BLaER1 treated with 17β-estradiol and CSF1 and Interleukin-3, amounts not matched to agents 10 nM and 100 nM (cell line): ENCODE results near the gene SIRPB2.
A peak's percentile ranks its signal among the peaks of the same experiment; 100 is the strongest.

Experiments used
- H3K27ac ChIP-seq, 11 experiments: shearing (Covaris generic); formaldehyde crosslinking; 2 replicates each; pipeline ENCODE4 v1.8.1; 2022
- H3K27me3 ChIP-seq, 11 experiments: shearing (Covaris generic); formaldehyde crosslinking; 2 replicates each; pipeline ENCODE4 v1.8.1; 2022
- H3K36me3 ChIP-seq, 11 experiments: shearing (Covaris generic); formaldehyde crosslinking; 2 replicates each; pipeline ENCODE4 v1.8.1; 2022
- H3K4me1 ChIP-seq, 10 experiments: shearing (Covaris generic); formaldehyde crosslinking; 2 replicates each; pipeline ENCODE4 v1.8.1; 2022
- H3K4me2 ChIP-seq, 11 experiments: shearing (Covaris generic); formaldehyde crosslinking; 2 replicates each; pipeline ENCODE4 v1.8.1; 2022
- H3K4me3 ChIP-seq, 10 experiments: shearing (Covaris generic); formaldehyde crosslinking; 2 replicates each; pipeline ENCODE4 v1.8.1; 2022
- H3K9ac ChIP-seq, 11 experiments: shearing (Covaris generic); formaldehyde crosslinking; 2 replicates each; pipeline ENCODE4 v1.8.1; 2022
- H3K9me3 ChIP-seq, 11 experiments: shearing (Covaris generic); formaldehyde crosslinking; replicated peaks in 1 of 11; 2 replicates each; pipeline ENCODE4 v1.8.1; 2022
- H4K20me1 ChIP-seq, 11 experiments: shearing (Covaris generic); formaldehyde crosslinking; 2 replicates each; pipeline ENCODE4 v1.8.1; 2022
- Cebpa-rat ChIP-seq, 11 experiments: shearing (Covaris generic); IDR thresholded peaks; 2 replicates each; pipeline ENCODE4 v1.8.1; 2022

The SIRPB2 gene

DNA sequence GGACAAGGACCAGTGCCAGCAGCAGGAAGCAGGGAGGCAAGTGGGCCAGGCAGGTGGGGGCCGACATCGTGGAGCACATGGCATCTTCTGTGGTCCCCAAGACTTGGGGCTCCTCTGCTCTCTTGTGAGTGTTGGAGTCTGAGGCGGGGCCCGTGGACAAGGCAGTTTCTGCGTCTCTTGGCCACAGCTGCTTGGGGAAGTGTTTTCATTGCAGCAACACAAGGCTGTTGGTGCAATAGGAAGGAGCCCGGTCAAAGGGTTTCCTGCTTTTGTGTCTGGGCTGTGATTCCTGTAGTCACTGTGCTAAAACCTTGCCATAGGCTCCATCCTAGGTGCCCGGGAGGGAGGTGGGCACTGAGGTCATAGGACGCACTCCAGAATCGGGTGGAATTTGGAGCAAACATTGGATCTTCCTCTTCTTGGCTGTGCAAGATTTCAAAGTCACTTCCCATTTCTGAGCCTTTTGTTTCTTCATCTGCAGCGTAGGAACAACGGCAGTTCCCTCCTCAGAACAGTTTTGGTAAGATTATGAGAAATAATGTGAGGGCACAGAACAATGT, at the start of gene SIRPB2:
SIRPB2 (minus strand) TSS at position 140 of the 560 bp plus-strand sequence; CDS start at position 79, 61 bp downstream.
- peaks cover 5 to 21% (median 7%) of the 10 kb centered on the region in 11 experiments; a peak in 15 of 22 replicates for H3K9me3 ChIP-seq
- H3K9ac ChIP-seq: peak within 1 kb of the TSS; percentile 64 to 91 (median 79)
- H3K27me3 ChIP-seq: peaks cover 0 to 15% (median 0%) of the 10 kb centered on the region in 11 experiments; a peak in 4 of 22 replicates
- peaks cover 43 to 91% (median 66%) of the 10 kb centered on the region in 10 experiments for H3K4me1 ChIP-seq
- peak within 1 kb of the TSS; percentile 83 to 96 (median 91) for H3K27ac ChIP-seq
- peak within 1 kb of the TSS in 9 of 10 experiments; percentile 30 to 65 (median 52); a peak in 15 of 20 replicates for H3K4me3 ChIP-seq
- H3K4me2 ChIP-seq: peak within 1 kb of the TSS; percentile 56 to 97 (median 89)
- peaks cover 0 to 11% (median 0%) of the 10 kb centered on the region in 11 experiments; a peak in 2 of 22 replicates for H4K20me1 ChIP-seq
- TF ChIP-seq Cebpa-rat (IDR thresholded peaks at IDR 0.05): peak; percentile 66 to 97 (median 93); a peak in 21 of 22 replicates
- H3K36me3 ChIP-seq: peaks cover 0 to 14% (median 0%) of the 10 kb centered on the region in 11 experiments; a peak in 6 of 22 replicates

DNA sequence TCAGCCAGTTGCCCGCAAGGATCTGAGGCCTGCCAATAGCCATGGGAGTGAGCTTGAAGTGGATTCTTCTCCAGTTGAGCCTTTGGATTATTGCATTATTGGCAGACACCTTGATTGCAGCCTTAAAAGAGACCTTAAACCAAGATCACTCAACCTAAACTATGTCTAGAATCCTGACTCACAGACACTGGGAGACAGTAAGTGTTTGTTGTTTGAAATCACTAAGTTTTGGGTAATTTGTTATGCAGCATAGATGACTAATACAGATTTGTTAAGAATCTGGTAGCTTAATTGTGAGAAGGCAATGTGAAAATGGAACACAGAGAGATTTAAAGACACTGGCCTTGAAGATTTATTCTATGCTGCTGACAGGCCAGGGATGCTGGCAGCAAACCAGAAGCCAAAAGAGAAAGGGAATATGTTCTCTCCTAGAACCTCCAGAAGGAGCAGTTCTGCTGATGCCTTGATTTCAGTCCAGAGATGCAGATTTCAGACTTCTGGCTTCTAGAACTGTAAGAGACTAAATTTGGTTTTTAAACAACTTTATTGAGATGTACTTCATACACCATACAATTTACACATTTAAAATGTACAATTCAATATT, 48.7 kb upstream of the SIRPB2 start:
- peak overlapping the region in 4 of 11 experiments; percentile 7 to 28 (median 21); a peak in 4 of 22 replicates for H3K27ac ChIP-seq
- no peaks in the 10 kb centered on the region for H3K27me3 ChIP-seq
- H3K9me3 ChIP-seq: peaks cover 0 to 25% (median 0%) of the 10 kb centered on the region in 11 experiments; a peak in 7 of 22 replicates
- no peak overlapping the region for H3K9ac ChIP-seq
- TF ChIP-seq Cebpa-rat (IDR thresholded peaks at IDR 0.05): no peak
- no peaks in the 10 kb centered on the region for H4K20me1 ChIP-seq
- no peak overlapping the region for H3K4me3 ChIP-seq
- H3K4me2 ChIP-seq: no peak overlapping the region
- H3K4me1 ChIP-seq: peaks cover 19 to 48% (median 37%) of the 10 kb centered on the region in 10 experiments
- H3K36me3 ChIP-seq: no peaks in the 10 kb centered on the region

DNA sequence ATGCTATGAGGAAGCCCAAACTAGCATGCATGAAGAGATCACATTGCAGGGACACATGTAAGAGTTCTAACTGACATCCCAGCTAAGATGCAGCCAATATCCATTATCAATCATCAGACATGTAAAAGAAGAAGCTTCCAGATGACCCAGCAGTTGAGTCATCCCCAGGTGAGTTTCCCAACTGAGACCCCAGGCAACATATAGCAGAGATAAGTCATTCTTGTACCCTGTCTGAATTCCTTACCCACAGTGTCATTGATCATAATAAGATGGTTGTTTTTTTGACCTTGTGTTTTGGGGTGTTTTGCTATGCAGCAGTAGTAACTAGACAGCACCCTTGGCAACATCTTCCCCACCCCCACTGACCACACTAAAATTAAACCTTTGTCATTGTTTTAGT, 47.4 kb upstream of the SIRPB2 start:
- Histone ChIP-seq H3K9me3 (peaks cover 0 to 21% (median 0%) of the 10 kb centered on the region in 11 experiments; a peak in 7 of 22 replicates), H3K27me3 (no peaks in the 10 kb centered on the region), H3K36me3 (no peaks in the 10 kb centered on the region), H3K9ac (peak overlapping the region in 3 of 11 experiments; percentile 67 to 79 (median 74); a peak in 3 of 22 replicates), H3K4me3 (no peak overlapping the region), H3K27ac (peak overlapping the region; percentile 53 to 98 (median 89); a peak in 19 of 22 replicates), H3K4me2 (peak overlapping the region; percentile 64 to 98 (median 90); a peak in 18 of 22 replicates), H3K4me1 (peaks cover 19 to 59% (median 37%) of the 10 kb centered on the region in 10 experiments), H4K20me1 (no peaks in the 10 kb centered on the region)
- no peak for TF ChIP-seq Cebpa-rat (IDR thresholded peaks at IDR 0.05)

DNA sequence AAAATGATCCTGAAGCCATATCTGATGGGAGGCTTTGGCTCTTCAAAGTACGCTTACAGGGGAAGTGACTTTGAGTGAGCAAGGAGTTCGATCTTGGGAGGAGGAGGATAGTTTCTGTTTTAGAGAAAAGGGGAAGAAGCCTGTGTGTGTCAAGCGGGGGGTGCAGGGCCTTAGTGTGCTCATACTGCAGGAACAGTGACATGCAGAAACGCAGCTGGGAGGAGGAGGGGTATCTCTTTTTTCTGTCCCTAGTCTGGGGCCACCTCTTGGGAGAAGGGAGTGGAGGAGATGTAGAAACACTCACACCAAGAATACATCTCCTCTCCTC, 46.5 kb upstream of the SIRPB2 start:
- Histone ChIP-seq H3K4me2 (peak overlapping the region; percentile 64 to 98 (median 90)), H3K27ac (peak overlapping the region; percentile 68 to 98 (median 89))

DNA sequence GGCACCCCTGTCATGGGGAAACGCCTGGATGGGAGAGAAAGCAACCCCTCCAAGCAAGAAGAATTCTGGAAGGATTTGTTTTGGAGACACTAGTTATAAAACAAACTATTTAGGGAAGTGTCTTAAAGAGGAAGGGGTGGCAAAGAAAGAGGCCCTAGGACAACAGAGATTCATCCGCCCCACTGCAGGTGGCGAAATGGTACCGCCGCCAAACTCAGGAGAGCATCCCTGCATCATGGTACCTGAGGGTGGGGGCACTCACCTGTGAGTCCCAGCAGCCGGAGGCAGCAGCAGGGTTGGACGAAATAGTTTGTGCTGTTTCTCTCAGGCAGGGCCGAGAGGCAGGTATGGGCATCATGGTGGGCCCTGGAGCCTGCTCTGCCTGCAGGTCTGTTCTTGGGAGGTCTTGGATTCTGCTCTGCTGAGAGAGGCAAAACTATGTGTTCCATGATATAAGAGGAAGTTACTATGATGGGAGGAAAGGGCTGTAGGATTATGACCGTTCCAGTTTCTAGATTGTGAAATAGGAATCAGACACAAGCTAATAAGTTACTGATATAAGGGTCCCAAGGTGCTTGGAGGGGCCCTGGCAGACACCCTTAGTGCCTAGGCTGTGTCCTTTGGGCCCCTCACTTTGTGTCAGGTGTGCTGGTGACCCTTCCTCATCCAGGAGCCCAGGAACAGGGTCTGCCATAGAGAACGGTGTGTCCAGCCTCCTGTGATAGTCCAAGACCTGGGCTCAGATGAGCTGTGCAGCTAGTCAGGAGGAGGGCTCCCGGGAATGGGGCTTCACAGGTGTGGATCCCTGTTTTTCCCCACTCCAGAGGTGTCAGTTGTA, 45.9 kb upstream of the SIRPB2 start:
- Histone ChIP-seq H3K9me3 (peaks cover 0 to 21% (median 0%) of the 10 kb centered on the region in 11 experiments; a peak in 7 of 22 replicates), H3K27me3 (no peaks in the 10 kb centered on the region), H3K36me3 (no peaks in the 10 kb centered on the region), H3K9ac (peak overlapping the region; percentile 55 to 88 (median 75)), H3K4me1 (peaks cover 19 to 50% (median 37%) of the 10 kb centered on the region in 10 experiments), H3K4me3 (peak overlapping the region in 5 of 10 experiments; percentile 26 to 57 (median 33); a peak in 9 of 20 replicates), H3K4me2 (peak overlapping the region; percentile 64 to 98 (median 90)), H4K20me1 (no peaks in the 10 kb centered on the region), H3K27ac (peak overlapping the region; percentile 68 to 98 (median 89))
- peak in 3 of 11 experiments; percentile 27 to 46 (median 32); a peak in 3 of 22 replicates for TF ChIP-seq Cebpa-rat (IDR thresholded peaks at IDR 0.05)

More for the DNA sequence above, 46.5 kb upstream of the SIRPB2 start:
- H3K9ac ChIP-seq: peak overlapping the region; percentile 55 to 88 (median 75)
- peak overlapping the region in 5 of 10 experiments; percentile 26 to 57 (median 33); a peak in 9 of 20 replicates for H3K4me3 ChIP-seq
- H3K27me3 ChIP-seq: no peaks in the 10 kb centered on the region
- H3K4me1 ChIP-seq: peaks cover 19 to 54% (median 37%) of the 10 kb centered on the region in 10 experiments
- no peaks in the 10 kb centered on the region for H4K20me1 ChIP-seq
- peak in 3 of 11 experiments; percentile 10 to 33 (median 22); a peak in 2 of 22 replicates for TF ChIP-seq Cebpa-rat (IDR thresholded peaks at IDR 0.05)
- peaks cover 0 to 21% (median 0%) of the 10 kb centered on the region in 11 experiments; a peak in 7 of 22 replicates for H3K9me3 ChIP-seq
- no peaks in the 10 kb centered on the region for H3K36me3 ChIP-seq

DNA sequence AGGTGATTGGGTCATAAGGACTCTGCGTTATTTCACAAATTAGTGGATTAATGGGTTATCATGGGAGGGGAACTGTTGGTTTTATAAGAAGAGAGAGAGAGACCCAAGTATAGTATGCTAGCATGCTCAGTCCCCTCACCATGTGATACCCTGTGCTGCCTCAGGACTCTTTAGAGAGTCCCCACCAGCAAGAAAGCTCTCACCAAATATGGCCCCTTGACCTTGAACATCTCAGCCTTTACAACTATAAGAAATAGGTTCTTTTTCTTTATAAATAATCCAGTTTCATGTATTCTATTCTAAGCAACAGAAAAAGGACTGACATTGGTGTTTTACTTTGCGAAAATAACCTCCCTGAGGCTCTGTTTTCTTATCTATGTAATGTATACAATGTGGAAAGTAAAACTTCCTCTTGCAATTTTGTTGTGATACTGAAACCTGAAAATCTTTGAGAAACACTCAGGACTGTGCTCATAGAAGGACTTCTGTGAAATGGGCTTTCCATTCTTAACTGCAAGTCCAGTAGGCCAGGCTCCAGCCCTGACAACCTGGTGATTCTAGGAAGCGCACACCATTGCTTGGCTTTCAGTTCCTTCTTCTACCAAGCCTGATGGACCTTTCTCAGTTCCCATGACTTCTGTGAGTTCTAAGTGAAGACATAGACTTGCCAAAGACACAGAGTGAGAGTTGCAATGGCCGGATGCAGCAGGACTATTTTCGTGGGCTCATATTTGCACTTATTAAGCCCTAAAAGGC, 44.4 kb upstream of the SIRPB2 start:
- TF ChIP-seq Cebpa-rat (IDR thresholded peaks at IDR 0.05): peak in 8 of 11 experiments; percentile 5 to 52 (median 28); a peak in 4 of 22 replicates
- H3K4me2 ChIP-seq: peak overlapping the region in 9 of 11 experiments; percentile 77 to 98 (median 93); a peak in 15 of 22 replicates
- H3K9me3 ChIP-seq: peaks cover 0 to 13% (median 0%) of the 10 kb centered on the region in 11 experiments; a peak in 6 of 22 replicates

DNA sequence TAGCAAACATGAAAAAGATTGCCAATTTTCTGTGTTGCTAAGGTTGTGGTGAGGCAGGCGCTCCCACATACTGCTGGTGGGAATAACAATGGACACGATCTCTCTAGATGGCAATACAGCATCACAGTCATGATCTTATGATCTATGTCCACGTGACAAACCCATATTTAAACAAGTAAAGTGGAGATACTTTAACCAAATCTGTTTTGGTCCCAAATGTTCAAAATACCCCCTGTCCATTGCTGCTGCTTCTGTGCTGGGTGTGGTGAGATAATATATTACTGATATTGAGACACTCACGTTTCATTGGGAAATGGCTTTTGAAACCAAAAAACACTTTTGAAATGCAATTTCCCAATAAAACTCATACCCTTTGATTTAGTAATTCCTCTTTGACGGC, 43.3 kb upstream of the SIRPB2 start:
- Histone ChIP-seq H3K4me2 (peak overlapping the region in 2 of 11 experiments; percentile 30 to 93; a peak in 2 of 22 replicates), H3K9ac (no peak overlapping the region), H3K4me3 (no peak overlapping the region), H3K9me3 (peaks cover 0 to 3% (median 0%) of the 10 kb centered on the region in 11 experiments; a peak in 4 of 22 replicates), H3K36me3 (no peaks in the 10 kb centered on the region), H3K27me3 (no peaks in the 10 kb centered on the region), H3K27ac (peak overlapping the region in 1 of 11 experiments; percentile 28; a peak in 2 of 22 replicates), H3K4me1 (peaks cover 19 to 50% (median 37%) of the 10 kb centered on the region in 10 experiments), H4K20me1 (no peaks in the 10 kb centered on the region)
- no peak for TF ChIP-seq Cebpa-rat (IDR thresholded peaks at IDR 0.05)

More for the DNA sequence above, 44.4 kb upstream of the SIRPB2 start:
- Histone ChIP-seq H3K9ac (peak overlapping the region in 6 of 11 experiments; percentile 73 to 88 (median 84); a peak in 7 of 22 replicates), H3K27me3 (no peaks in the 10 kb centered on the region), H3K4me3 (no peak overlapping the region), H4K20me1 (no peaks in the 10 kb centered on the region), H3K4me1 (peaks cover 19 to 50% (median 37%) of the 10 kb centered on the region in 10 experiments), H3K36me3 (no peaks in the 10 kb centered on the region), H3K27ac (peak overlapping the region in 10 of 11 experiments; percentile 82 to 98 (median 91); a peak in 19 of 22 replicates)
